IgD-negative memory B cell (primary cell): ENCODE results near the gene C16orf78. TPM values are rescaled to one million over a fixed set of nuclear protein-coding genes. Genes with fewer than 3 reads are reported as not detected.
A peak's percentile ranks its signal among the peaks of the same experiment; 100 is the strongest.

ENCODE experiments used
- H3K27ac Mint-ChIP-seq, 3 donors: one replicate each; pipeline ENCODE4 v1.8.0; 2020 to 2022; ENCODE audit warnings: mild to moderate bottlenecking in 3 of 3, mixed read lengths in 3 of 3, moderate library complexity in 1 of 3
- H3K27me3 Mint-ChIP-seq: one replicate; pipeline ENCODE4 v1.8.0; 2021; ENCODE audit warnings: mixed read lengths
- H3K36me3 Mint-ChIP-seq: one replicate; pipeline ENCODE4 v1.8.0; 2020; ENCODE audit warnings: mild to moderate bottlenecking, mixed read lengths
- H3K4me1 Mint-ChIP-seq, 3 donors: one replicate each; pipeline ENCODE4 v1.8.0; 2020 to 2022; ENCODE audit warnings: mixed read lengths in 3 of 3, mild to moderate bottlenecking in 1 of 3
- H3K4me3 Mint-ChIP-seq, 4 donors: one replicate each; pipeline ENCODE4 v1.8.0; 2020 to 2022; ENCODE audit warnings: mild to moderate bottlenecking in 4 of 4, mixed read lengths in 4 of 4, moderate library complexity in 3 of 4
- H3K9me3 Mint-ChIP-seq, 3 donors: one replicate each; pipeline ENCODE4 v1.8.0; 2020 to 2021; ENCODE audit warnings: mixed read lengths in 3 of 3, mild to moderate bottlenecking in 1 of 3
- polyA plus RNA-seq: library from polyadenylated mRNA; unstranded; fragments of 300-500 nt; fragmentation: Illumina TruSeq; gene quantifications from one replicate; pipeline ENCODE4 v1.2.3, GENCODE V29; 2021

The C16orf78 gene
- polyA plus RNA-seq, 1 donor from 2014 or later = not detected

DNA sequence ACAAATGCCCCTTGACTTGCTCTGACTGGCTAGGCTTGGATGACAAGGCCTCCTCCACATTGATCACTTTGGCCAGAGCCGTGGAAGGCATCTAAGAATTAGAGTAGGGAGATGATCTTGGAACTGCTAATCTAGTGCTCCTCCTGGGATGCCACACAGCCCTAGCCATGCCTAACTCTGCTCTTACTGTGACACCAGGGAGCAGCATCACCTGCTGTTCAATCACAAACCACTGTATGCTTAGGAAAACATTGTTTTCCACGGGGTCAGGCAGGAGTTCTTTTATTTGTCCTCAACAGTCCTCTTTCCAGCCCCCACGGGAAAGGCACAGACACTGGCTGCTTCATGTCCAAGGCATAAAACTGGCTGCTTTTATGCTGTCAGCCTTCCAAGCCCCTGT is 46.3 kb downstream of the C16orf78 start:
- H3K36me3 Mint-ChIP-seq = no peaks in the 10 kb centered on the region

GRCh38 chr16:49422896-49423295 is 49.3 kb downstream of the C16orf78 start:
- Mint-ChIP-seq H3K9me3 (peaks cover 1 to 8% (median 2%) of the 10 kb centered on the region in 3 donors), H3K4me3 (no peak overlapping the region), H3K27me3 (no peaks in the 10 kb centered on the region), H3K4me1 (peaks cover 0 to 1% (median 0%) of the 10 kb centered on the region in 3 donors), H3K27ac (no peak overlapping the region), H3K36me3 (no peaks in the 10 kb centered on the region)

More for the DNA sequence above, 46.3 kb downstream of the C16orf78 start:
- Mint-ChIP-seq H3K27me3 (peaks cover 3% of the 10 kb centered on the region), H3K4me1 (peaks cover 0 to 1% (median 0%) of the 10 kb centered on the region in 3 donors), H3K9me3 (peaks cover 1 to 8% (median 2%) of the 10 kb centered on the region in 3 donors), H3K27ac (no peak overlapping the region), H3K4me3 (no peak overlapping the region)

GRCh38 chr16:49424961-49425360 is 51.4 kb downstream of the C16orf78 start:
- Mint-ChIP-seq H3K4me3 (no peak overlapping the region), H3K9me3 (peaks cover 7 to 18% (median 9%) of the 10 kb centered on the region in 3 donors), H3K36me3 (no peaks in the 10 kb centered on the region), H3K27ac (no peak overlapping the region), H3K27me3 (no peaks in the 10 kb centered on the region), H3K4me1 (peaks cover 0 to 1% (median 0%) of the 10 kb centered on the region in 3 donors)

DNA sequence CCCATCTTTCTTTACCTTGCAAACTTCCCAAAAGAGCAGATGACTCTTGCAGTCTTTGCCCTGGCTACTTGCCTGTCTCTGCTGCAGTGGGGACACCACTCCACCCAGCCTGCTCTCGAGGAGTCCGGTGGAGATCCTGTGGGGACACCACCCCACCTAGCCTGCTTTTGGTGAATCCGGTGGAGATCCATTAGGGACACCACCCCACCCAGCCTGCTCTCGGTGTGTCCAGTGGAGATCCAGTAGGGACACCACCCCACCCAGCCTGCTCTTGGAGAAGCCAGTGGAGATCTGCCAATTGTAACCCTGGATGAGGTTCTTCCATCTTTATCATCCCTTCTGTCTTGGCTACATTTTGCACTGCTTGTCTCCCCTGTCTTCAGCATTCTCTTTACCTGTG is 54.2 kb downstream of the C16orf78 start:
- H3K27me3 Mint-ChIP-seq = no peaks in the 10 kb centered on the region
- no peak overlapping the region for H3K27ac Mint-ChIP-seq
- H3K9me3 Mint-ChIP-seq = peaks cover 7 to 19% (median 9%) of the 10 kb centered on the region in 3 donors
- no peak overlapping the region for H3K4me3 Mint-ChIP-seq
- H3K4me1 Mint-ChIP-seq = no peaks in the 10 kb centered on the region
- no peaks in the 10 kb centered on the region for H3K36me3 Mint-ChIP-seq

DNA sequence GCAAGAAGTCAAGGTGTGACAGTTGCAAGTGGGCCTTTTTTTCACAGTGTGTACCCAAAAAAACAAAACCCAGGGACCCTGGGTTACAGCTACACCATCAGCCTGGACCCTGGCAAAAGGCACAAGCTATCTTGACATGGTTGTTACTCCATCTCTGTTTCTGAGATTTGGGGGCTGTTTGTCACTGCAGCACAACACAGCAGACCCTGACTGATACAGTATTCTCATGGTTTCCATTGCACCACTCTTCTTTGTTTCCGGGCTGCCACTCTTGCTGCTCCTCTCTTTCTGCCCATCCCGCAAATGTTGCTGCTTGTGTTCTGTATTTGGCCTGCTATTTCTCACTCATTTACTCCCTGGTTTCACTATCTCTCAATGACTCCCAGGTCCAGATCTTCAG is 55.2 kb downstream of the C16orf78 start:
- H3K4me3 Mint-ChIP-seq = no peak overlapping the region
- no peaks in the 10 kb centered on the region for H3K36me3 Mint-ChIP-seq
- no peaks in the 10 kb centered on the region for H3K4me1 Mint-ChIP-seq
- H3K27ac Mint-ChIP-seq = no peak overlapping the region
- H3K9me3 Mint-ChIP-seq = peaks cover 7 to 17% (median 7%) of the 10 kb centered on the region in 3 donors
- H3K27me3 Mint-ChIP-seq = peaks cover 7% of the 10 kb centered on the region

- Mint-ChIP-seq H3K27ac (no peak overlapping the region), H3K36me3 (no peaks in the 10 kb centered on the region), H3K9me3 (peaks cover 4 to 11% (median 7%) of the 10 kb centered on the region in 3 donors), H3K4me1 (peaks cover 0 to 1% (median 0%) of the 10 kb centered on the region in 3 donors), H3K4me3 (no peak overlapping the region), H3K27me3 (peaks cover 7% of the 10 kb centered on the region)
Measured at GRCh38 chr16:49431040-49431439, 57.4 kb downstream of the C16orf78 start.

- H3K36me3 Mint-ChIP-seq = no peaks in the 10 kb centered on the region
- H3K4me3 Mint-ChIP-seq = no peak overlapping the region
- H3K4me1 Mint-ChIP-seq = peaks cover 0 to 1% (median 0%) of the 10 kb centered on the region in 3 donors
- peaks cover 4 to 11% (median 7%) of the 10 kb centered on the region in 3 donors for H3K9me3 Mint-ChIP-seq
- H3K27me3 Mint-ChIP-seq = peaks cover 9% of the 10 kb centered on the region
- H3K27ac Mint-ChIP-seq = no peak overlapping the region
Measured at GRCh38 chr16:49431591-49432290, 58.1 kb downstream of the C16orf78 start.

GRCh38 chr16:49434733-49435132 is 61.1 kb downstream of the C16orf78 start:
- peaks cover 0 to 3% (median 0%) of the 10 kb centered on the region in 3 donors for H3K4me1 Mint-ChIP-seq
- no peaks in the 10 kb centered on the region for H3K36me3 Mint-ChIP-seq
- peaks cover 0 to 3% (median 0%) of the 10 kb centered on the region in 3 donors for H3K9me3 Mint-ChIP-seq
- H3K4me3 Mint-ChIP-seq = no peak overlapping the region
- no peak overlapping the region for H3K27ac Mint-ChIP-seq
- H3K27me3 Mint-ChIP-seq = peaks cover 9% of the 10 kb centered on the region

- Mint-ChIP-seq H3K27ac (no peak overlapping the region), H3K9me3 (no peaks in the 10 kb centered on the region), H3K36me3 (no peaks in the 10 kb centered on the region), H3K27me3 (peaks cover 9% of the 10 kb centered on the region), H3K4me1 (peaks cover 3 to 9% (median 3%) of the 10 kb centered on the region in 3 donors), H3K4me3 (no peak overlapping the region)
Measured at GRCh38 chr16:49436181-49436580, 62.6 kb downstream of the C16orf78 start.

GRCh38 chr16:49437344-49437743 is 63.7 kb downstream of the C16orf78 start:
- no peak overlapping the region for H3K27ac Mint-ChIP-seq
- H3K9me3 Mint-ChIP-seq = no peaks in the 10 kb centered on the region
- peaks cover 9% of the 10 kb centered on the region for H3K27me3 Mint-ChIP-seq
- H3K4me3 Mint-ChIP-seq = no peak overlapping the region
- peaks cover 10 to 16% (median 11%) of the 10 kb centered on the region in 3 donors for H3K4me1 Mint-ChIP-seq
- no peaks in the 10 kb centered on the region for H3K36me3 Mint-ChIP-seq

DNA sequence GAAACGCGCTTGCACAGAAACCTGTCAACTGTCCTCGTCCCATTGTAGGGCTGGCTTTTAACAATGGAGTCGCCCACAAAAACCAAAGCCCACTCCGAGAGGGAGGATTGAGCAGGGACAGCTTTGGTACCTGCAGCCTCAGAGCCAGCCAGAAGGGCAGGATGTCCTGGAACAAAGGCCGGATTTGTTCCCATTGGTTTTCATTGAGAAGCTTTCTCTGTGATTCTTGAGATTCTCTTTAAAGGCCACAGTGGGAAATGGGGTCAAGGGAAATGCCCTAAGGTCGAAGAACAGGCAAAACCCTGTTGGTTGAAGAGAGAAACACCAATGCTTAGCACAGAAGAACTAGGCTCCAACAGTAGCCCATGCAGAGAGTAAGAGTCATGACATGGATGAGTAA is 65.4 kb downstream of the C16orf78 start:
- Mint-ChIP-seq H3K4me1 (peaks cover 11 to 17% (median 14%) of the 10 kb centered on the region in 3 donors), H3K27ac (peak overlapping the region in 1 of 3 donors; percentile 6), H3K27me3 (peaks cover 2% of the 10 kb centered on the region), H3K36me3 (no peaks in the 10 kb centered on the region), H3K4me3 (no peak overlapping the region), H3K9me3 (no peaks in the 10 kb centered on the region)

GRCh38 chr16:49439676-49440075 is 66.1 kb downstream of the C16orf78 start:
- peak overlapping the region in 1 of 3 donors; percentile 6 for H3K27ac Mint-ChIP-seq
- H3K4me3 Mint-ChIP-seq = no peak overlapping the region
- peaks cover 11 to 16% (median 14%) of the 10 kb centered on the region in 3 donors for H3K4me1 Mint-ChIP-seq
- H3K36me3 Mint-ChIP-seq = no peaks in the 10 kb centered on the region
- H3K9me3 Mint-ChIP-seq = no peaks in the 10 kb centered on the region
- peaks cover 2% of the 10 kb centered on the region for H3K27me3 Mint-ChIP-seq

GRCh38 chr16:49440156-49441065 is 66.8 kb downstream of the C16orf78 start:
- peaks cover 2% of the 10 kb centered on the region for H3K27me3 Mint-ChIP-seq
- H3K36me3 Mint-ChIP-seq = no peaks in the 10 kb centered on the region
- H3K27ac Mint-ChIP-seq = peak overlapping the region in 1 of 3 donors; percentile 73
- no peaks in the 10 kb centered on the region for H3K9me3 Mint-ChIP-seq
- peaks cover 11 to 16% (median 14%) of the 10 kb centered on the region in 3 donors for H3K4me1 Mint-ChIP-seq
- peak overlapping the region in 1 of 4 donors; percentile 38 for H3K4me3 Mint-ChIP-seq

DNA sequence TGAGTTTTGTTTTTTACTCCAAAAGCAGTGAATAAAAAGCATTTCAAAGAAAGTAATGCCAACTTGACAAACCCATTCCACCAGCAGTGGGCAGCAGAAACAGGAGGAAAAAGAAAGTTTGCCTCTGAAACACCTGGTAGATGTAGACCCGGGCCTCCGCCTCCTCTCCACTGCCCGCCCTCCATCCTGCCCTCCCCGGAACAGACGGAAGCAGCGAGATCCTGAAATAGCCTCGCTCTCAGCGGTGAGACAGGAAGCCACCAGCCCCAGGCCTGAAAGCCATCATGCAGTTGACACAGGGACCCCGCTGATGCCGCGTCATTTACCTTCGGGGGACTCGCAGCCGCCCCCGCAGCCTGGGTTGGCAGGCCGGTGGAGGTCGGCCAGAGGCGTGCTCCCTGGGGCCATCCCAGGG is 67.8 kb downstream of the C16orf78 start:
- Mint-ChIP-seq H3K27me3 (peaks cover 2% of the 10 kb centered on the region), H3K27ac (peak overlapping the region in 1 of 3 donors; percentile 9), H3K9me3 (no peaks in the 10 kb centered on the region), H3K36me3 (no peaks in the 10 kb centered on the region), H3K4me3 (peak overlapping the region; percentile 45 to 92 (median 72)), H3K4me1 (peaks cover 11 to 16% (median 14%) of the 10 kb centered on the region in 3 donors)

GRCh38 chr16:49442805-49443204 is 69.2 kb downstream of the C16orf78 start:
- Mint-ChIP-seq H3K9me3 (no peaks in the 10 kb centered on the region), H3K4me1 (peaks cover 11 to 16% (median 14%) of the 10 kb centered on the region in 3 donors), H3K27ac (no peak overlapping the region), H3K27me3 (no peaks in the 10 kb centered on the region), H3K4me3 (peak overlapping the region in 1 of 4 donors; percentile 71), H3K36me3 (no peaks in the 10 kb centered on the region)
